Activated naive CD4-positive, alpha-beta T cell treated with anti-CD3 and anti-CD28 coated beads, Interleukin-2, amount 50 U/mL, for 16 hours (primary cell): ENCODE data around the gene COMMD7.
"Not testable (repeated sequence)": the region's sequence is repeated elsewhere in the genome, so short reads cannot be mapped to it uniquely, and the experiment has no call there.

Experiments used
- DNase-seq: peaks from one replicate; pipeline ENCODE4 v3.0.0-alpha.2; 2020

Gene COMMD7

GRCh38 chr20:32728435-32728834 is 14.8 kb downstream of the COMMD7 start:
- not testable (repeated sequence) for DNase-seq

GRCh38 chr20:32727683-32728082 is 15.6 kb downstream of the COMMD7 start:
- DNase-seq, result no peak

- no peak for DNase-seq
Measured at GRCh38 chr20:32718749-32719348, 24.4 kb downstream of the COMMD7 start.

- no peak for DNase-seq
Measured at GRCh38 chr20:32711346-32711745, 31.9 kb downstream of the COMMD7 start.

GRCh38 chr20:32709632-32710121 is 33.6 kb downstream of the COMMD7 start:
- no peak for DNase-seq

- not testable (repeated sequence) for DNase-seq
Measured at GRCh38 chr20:32709029-32709631, 34.1 kb downstream of the COMMD7 start.

GRCh38 chr20:32707691-32708581 is 35.3 kb downstream of the COMMD7 start:
- DNase-seq, result no peak

GRCh38 chr20:32706486-32706885 is 36.8 kb downstream of the COMMD7 start:
- DNase-seq, result no peak

GRCh38 chr20:32702706-32703425 is 40.4 kb downstream of the COMMD7 start:
- no peak for DNase-seq

- DNase-seq, result no peak
Measured at GRCh38 chr20:32697608-32698007, 45.7 kb downstream of the COMMD7 start.

- no peak for DNase-seq
Measured at GRCh38 chr20:32695089-32695488, 48.2 kb downstream of the COMMD7 start.

- DNase-seq, result not testable (repeated sequence)
Measured at GRCh38 chr20:32688966-32689365, 54.3 kb downstream of the COMMD7 start.

- no peak for DNase-seq
Measured at GRCh38 chr20:32687180-32687532, 56.1 kb downstream of the COMMD7 start.

- DNase-seq, result no peak
Measured at GRCh38 chr20:32686530-32687179, 56.6 kb downstream of the COMMD7 start.

- DNase-seq, result no peak
Measured at GRCh38 chr20:32685541-32686529, 57.4 kb downstream of the COMMD7 start.

- no peak for DNase-seq
Measured at GRCh38 chr20:32682508-32682987, 60.7 kb downstream of the COMMD7 start.

- no peak for DNase-seq
Measured at GRCh38 chr20:32681175-32682084, 61.8 kb downstream of the COMMD7 start.

GRCh38 chr20:32680544-32681174 is 62.6 kb downstream of the COMMD7 start:
- no peak for DNase-seq

GRCh38 chr20:32678948-32679347 is 64.3 kb downstream of the COMMD7 start:
- no peak for DNase-seq
